GM18526 (cell line): ENCODE measurements around the gene ADGRE3.

Experiments used
- POLR2A ChIP-seq: IDR thresholded peaks from 3 replicates; pipeline ENCODE4 v1.6.1; 2011; ENCODE audit not compliant: insufficient read length; ENCODE audit errors: extremely low read depth

ADGRE3 gene

DNA sequence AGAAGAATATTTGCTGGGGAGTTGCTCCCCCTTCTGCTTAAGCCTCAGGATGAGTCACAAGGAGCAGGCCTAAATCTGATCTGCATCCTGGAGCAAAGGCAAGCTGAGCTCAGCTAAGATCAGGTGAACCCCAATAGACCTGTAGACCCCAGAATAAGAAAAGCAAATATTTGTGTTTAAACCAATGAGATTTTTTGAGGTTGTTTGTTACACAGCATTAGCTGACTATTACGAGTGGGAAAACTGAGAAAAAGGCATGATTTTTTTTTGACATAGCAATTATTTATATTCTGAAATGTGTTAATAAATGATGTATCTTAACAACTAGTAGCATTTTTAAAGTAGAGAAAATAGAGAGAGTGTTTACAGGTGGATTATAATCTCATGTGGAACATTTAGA is 45.1 kb downstream of the ADGRE3 start:
- no peak for TF ChIP-seq POLR2A

- no peak for TF ChIP-seq POLR2A
These were observed 55.2 kb downstream of the ADGRE3 start for GRCh38 chr19:14619404-14619803.

DNA sequence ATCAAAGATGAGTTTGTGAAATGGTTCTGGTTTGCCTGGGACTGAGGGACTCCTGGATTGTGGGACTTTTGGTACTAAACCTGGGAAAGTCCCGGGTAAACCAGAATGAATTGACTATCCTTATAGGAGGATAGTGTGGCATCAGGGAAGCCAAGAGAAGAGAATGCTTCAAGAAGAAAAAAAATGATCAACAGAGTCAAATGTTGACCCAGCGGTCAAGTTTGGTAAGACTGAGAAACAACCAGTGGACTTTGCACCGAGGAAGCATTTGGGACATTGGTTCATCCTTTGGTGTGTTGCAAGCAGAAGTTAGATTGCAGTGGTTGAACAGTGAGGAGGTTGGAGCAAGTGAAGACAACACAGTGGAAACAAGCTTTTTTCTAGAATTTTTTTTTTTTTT is 58.2 kb downstream of the ADGRE3 start:
- TF ChIP-seq POLR2A: no peak

- TF ChIP-seq POLR2A: no peak
These were observed 59.0 kb downstream of the ADGRE3 start for GRCh38 chr19:14615623-14616022.

GRCh38 chr19:14614099-14614412 is 60.6 kb downstream of the ADGRE3 start:
- no peak for TF ChIP-seq POLR2A

DNA sequence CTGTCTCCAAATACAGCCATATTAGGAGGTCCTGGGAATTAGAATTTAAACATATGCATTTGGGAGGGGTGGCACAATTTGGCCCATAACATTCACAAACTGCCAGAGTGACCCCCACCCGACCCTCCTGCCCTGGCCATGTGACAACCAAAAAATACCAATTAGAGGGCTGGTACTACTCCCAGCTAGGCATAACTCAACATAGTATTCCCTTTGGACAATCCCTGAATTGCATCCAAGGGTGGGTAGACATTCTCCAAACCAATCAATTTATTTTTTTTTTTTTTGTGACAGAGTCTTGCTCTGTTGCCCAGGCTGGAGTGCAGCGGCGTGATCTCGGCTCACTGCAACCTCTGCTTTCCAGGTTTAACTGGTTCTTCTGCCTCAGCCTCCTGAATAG is 62.0 kb downstream of the ADGRE3 start:
- no peak for TF ChIP-seq POLR2A

GRCh38 chr19:14611051-14611450 is 63.6 kb downstream of the ADGRE3 start:
- no peak for TF ChIP-seq POLR2A

- TF ChIP-seq POLR2A: no peak
These were observed 68.0 kb downstream of the ADGRE3 start for GRCh38 chr19:14606627-14607026.

DNA sequence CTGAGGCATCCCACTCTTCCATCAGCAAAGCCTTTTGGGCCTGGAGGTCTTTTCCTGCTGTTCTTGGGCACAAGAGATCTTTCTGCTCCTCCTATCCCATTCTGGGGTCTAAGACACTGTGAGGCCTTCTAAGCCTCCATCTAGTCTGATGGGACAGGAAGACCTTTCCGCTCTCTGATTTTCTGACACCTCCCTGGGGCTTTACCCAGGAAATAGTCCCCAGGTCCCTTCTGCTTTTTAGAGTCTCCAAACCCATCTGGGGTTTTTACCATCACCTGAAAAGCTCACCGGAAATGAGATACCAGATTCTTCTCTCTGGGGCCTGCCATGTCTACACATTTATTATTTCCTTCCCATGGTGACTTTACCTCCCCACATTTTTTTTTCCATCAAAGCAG is 70.7 kb downstream of the ADGRE3 start:
- TF ChIP-seq POLR2A: no peak

DNA sequence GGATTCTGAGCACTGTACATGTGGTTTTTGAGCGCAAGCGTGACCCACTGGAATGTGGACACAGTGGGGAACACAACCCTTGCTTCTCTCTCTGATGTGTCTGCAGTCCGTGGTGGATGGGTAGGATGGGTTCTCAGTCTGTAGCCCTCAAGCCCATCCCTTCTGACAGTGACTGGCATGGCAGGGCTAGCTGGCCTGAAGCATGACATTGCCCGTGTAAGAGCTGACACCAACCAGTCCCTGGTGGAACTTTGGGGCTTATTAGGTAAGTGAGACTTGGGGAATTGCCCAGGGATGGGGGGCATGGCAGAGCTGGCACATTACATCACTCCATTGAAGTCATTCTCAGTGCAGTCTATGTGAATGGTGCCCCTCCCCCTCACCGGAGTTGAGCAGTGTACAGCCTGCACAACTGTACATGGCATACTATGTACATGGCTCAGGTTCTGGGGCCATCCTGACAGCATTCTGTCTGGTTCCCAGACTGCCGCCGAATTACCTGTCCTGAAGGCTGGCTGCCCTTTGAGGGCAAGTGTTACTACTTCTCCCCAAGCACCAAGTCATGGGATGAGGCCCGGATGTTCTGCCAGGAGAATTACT is 75.0 kb downstream of the ADGRE3 start:
- no peak for TF ChIP-seq POLR2A

GRCh38 chr19:14595558-14595957 is 79.1 kb downstream of the ADGRE3 start:
- TF ChIP-seq POLR2A: no peak

GRCh38 chr19:14582894-14583340 is 91.7 kb downstream of the ADGRE3 start, which contains the start of gene CLEC17A:
Gene CLEC17A, plus strand, starts transcription at chr19:14583084. Its CDS starts 77 bp downstream, at chr19:14583161.
- TF ChIP-seq POLR2A: peak; percentile 96

DNA sequence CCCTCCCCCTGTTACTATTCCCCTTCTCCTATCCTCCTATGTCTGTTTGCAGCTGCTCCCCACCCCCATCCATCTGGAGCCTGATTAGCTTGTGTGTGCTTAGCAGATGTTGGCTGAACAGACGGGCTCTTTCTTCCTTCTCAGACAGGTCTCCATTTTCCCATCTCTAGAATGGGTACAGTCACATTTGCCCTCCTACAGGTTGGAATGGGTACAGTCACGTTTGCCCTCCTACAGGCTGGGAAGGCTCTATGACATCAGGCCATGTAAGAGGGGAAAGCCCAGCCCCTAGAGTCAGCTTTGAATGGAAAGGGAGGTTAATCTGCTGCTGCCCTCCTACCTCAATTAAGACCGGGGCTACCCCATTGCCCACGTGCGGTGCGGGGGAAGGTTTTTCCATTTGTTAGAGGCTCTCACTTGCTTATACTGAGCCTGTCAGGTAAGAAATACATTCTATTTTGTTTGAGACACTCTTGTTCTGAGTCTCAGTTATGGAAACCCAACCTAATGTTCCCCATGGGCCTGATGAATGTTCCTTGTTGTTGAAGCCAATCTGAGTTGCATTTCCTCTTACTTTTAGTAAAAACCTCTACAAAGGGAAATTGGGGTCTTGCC is 93.9 kb downstream of the ADGRE3 start:
- TF ChIP-seq POLR2A: no peak

- peak; percentile 29 for TF ChIP-seq POLR2A
These were observed 96.7 kb downstream of the ADGRE3 start for GRCh38 chr19:14577885-14578427.

- no peak for TF ChIP-seq POLR2A
These were observed 97.4 kb downstream of the ADGRE3 start for GRCh38 chr19:14577264-14577663.

DNA sequence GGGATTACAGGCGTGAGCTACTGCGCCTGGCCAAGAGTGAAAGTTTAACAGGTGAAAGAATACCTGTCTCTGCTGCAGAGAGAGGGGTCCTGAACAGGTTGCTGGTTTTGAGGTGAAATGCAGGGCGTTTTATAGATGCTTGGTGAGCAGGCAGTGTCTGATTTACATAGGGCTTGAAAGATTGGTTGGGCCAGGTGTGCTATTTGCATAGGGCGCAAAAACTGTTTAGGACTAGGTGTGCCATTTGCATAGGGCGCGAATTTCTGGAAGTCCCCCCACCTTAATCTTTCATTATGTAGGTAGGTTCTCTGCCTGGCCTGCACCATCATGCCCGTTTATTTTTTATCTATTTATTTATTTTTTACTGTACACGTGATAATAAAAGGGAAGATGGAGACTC is 98.3 kb downstream of the ADGRE3 start:
- TF ChIP-seq POLR2A: no peak
